ENCODE data around the gene SLC25A3. TPM values are rescaled to one million over a fixed set of nuclear protein-coding genes. Genes with fewer than 3 reads are reported as not detected.

SLC25A3 gene
- total RNA-seq, 1 donor from 2014 or later = 956 TPM

- H3K27ac Mint-ChIP-seq = no peak overlapping the region
- H3K4me3 Mint-ChIP-seq = no peak overlapping the region
- H2AFZ ChIP-seq (replicated peaks) = no peak overlapping the region
These were observed 11.4 kb upstream of the SLC25A3 start for GRCh38 chr12:98582093-98582492.

DNA sequence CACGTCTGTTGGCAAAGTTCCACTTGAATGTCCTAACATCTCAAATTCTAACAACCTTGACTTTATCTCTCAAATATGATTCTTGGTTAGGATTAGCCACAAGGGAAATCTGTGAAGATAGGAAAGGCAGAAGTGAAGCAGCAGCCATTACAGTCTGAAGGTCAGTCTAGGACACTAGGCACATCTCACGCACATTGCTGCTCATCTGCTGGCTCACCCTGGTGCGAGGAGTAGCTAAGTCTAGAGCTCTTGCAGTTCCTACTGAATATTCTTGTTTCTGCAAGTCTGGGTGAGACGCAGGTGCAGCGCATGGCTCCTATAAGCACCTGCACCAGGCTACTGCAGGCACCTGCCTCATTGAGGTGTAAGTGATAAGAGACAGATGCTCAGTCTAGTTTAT is 6.4 kb upstream of the SLC25A3 start:
- no peaks in the 10 kb centered on the region for H4K20me1 ChIP-seq (ENCODE audit: low read depth)
- no peaks in the 10 kb centered on the region for H3K36me3 Mint-ChIP-seq
- H3K4me1 Mint-ChIP-seq = no peaks in the 10 kb centered on the region
- DNase-seq (ENCODE audit: low spot score) = no peak
- H3K4me2 ChIP-seq = no peak overlapping the region
- no peak overlapping the region for H3K27ac Mint-ChIP-seq
- H3K9ac ChIP-seq = no peak overlapping the region
- H2AFZ ChIP-seq (replicated peaks) = no peak overlapping the region
- H3K4me3 Mint-ChIP-seq = no peak overlapping the region
- TF ChIP-seq EZH2phosphoT487 (IDR thresholded peaks at IDR 0.05) = no peak
- TF ChIP-seq EZH2 (IDR thresholded peaks at IDR 0.05) = no peak
- H3K27me3 ChIP-seq = no peaks in the 10 kb centered on the region
- peaks cover 2% of the 10 kb centered on the region for H3K27me3 Mint-ChIP-seq (ENCODE audit: insufficient read depth, low read depth)
- no peaks in the 10 kb centered on the region for H3F3A ChIP-seq (ENCODE audit: low read depth)
- H3K9me3 Mint-ChIP-seq = no peaks in the 10 kb centered on the region
- no peak overlapping the region for H3K4me3 ChIP-seq
- no peaks in the 10 kb centered on the region for H3K79me2 ChIP-seq (ENCODE audit: low read depth)
- no peaks in the 10 kb centered on the region for H3K36me3 ChIP-seq
- no peaks in the 10 kb centered on the region for H3K9me3 ChIP-seq (ENCODE audit: low read depth)
- H3K27ac ChIP-seq = no peak overlapping the region
- no peaks in the 10 kb centered on the region for H3K4me1 ChIP-seq

More at GRCh38 chr12:98582093-98582492, 11.4 kb upstream of the SLC25A3 start:
- Histone ChIP-seq H3K4me2 (no peak overlapping the region), H3K4me1 (no peaks in the 10 kb centered on the region), H3F3A (ENCODE audit: low read depth) (no peaks in the 10 kb centered on the region), H3K9ac (no peak overlapping the region), H3K4me3 (no peak overlapping the region), H3K27me3 (no peaks in the 10 kb centered on the region), H3K36me3 (no peaks in the 10 kb centered on the region), H3K9me3 (ENCODE audit: low read depth) (no peaks in the 10 kb centered on the region), H3K27ac (no peak overlapping the region), H3K79me2 (ENCODE audit: low read depth) (no peaks in the 10 kb centered on the region), H4K20me1 (ENCODE audit: low read depth) (no peaks in the 10 kb centered on the region)
- Mint-ChIP-seq H3K9me3 (no peaks in the 10 kb centered on the region), H3K4me1 (no peaks in the 10 kb centered on the region), H3K36me3 (no peaks in the 10 kb centered on the region), H3K27me3 (ENCODE audit: insufficient read depth, low read depth) (peaks cover 2% of the 10 kb centered on the region)
- TF ChIP-seq EZH2 (IDR thresholded peaks at IDR 0.05) (no peak), CTCF (IDR thresholded peaks at IDR 0.05) (no peak), EZH2phosphoT487 (IDR thresholded peaks at IDR 0.05) (no peak)
- DNase-seq (ENCODE audit: low spot score) = no peak

- H3K27me3 ChIP-seq = no peaks in the 10 kb centered on the region
- TF ChIP-seq EZH2 (IDR thresholded peaks at IDR 0.05) (no peak), EZH2phosphoT487 (IDR thresholded peaks at IDR 0.05) (no peak), CTCF (IDR thresholded peaks at IDR 0.05) (no peak)
- Mint-ChIP-seq H3K36me3 (peaks cover 2% of the 10 kb centered on the region), H3K27me3 (ENCODE audit: insufficient read depth, low read depth) (peaks cover 7% of the 10 kb centered on the region), H3K27ac (no peak overlapping the region), H3K9me3 (no peaks in the 10 kb centered on the region), H3K4me1 (peaks cover 20% of the 10 kb centered on the region), H3K4me3 (no peak overlapping the region)
- H3K4me1 ChIP-seq = peaks cover 15% of the 10 kb centered on the region
- peaks cover 25% of the 10 kb centered on the region for H4K20me1 ChIP-seq (ENCODE audit: low read depth)
- no peak overlapping the region for H3K4me2 ChIP-seq
- no peak for DNase-seq (ENCODE audit: low spot score)
- H3K4me3 ChIP-seq = no peak overlapping the region
- no peaks in the 10 kb centered on the region for H3F3A ChIP-seq (ENCODE audit: low read depth)
- H3K27ac ChIP-seq = no peak overlapping the region
- peaks cover 31% of the 10 kb centered on the region for H3K79me2 ChIP-seq (ENCODE audit: low read depth)
- no peak overlapping the region for H2AFZ ChIP-seq (replicated peaks)
- H3K9ac ChIP-seq = no peak overlapping the region
- H3K36me3 ChIP-seq = peaks cover 5% of the 10 kb centered on the region
- H3K9me3 ChIP-seq (ENCODE audit: low read depth) = no peaks in the 10 kb centered on the region
These were observed 2.3 kb upstream of the SLC25A3 start for GRCh38 chr12:98591209-98591608.

- Histone ChIP-seq H3K27ac (peak overlapping the region; percentile 7), H2AFZ (replicated peaks) (peak overlapping the region; percentile 82), H3K79me2 (ENCODE audit: low read depth) (peaks cover 47% of the 10 kb centered on the region), H3K9ac (peak overlapping the region; percentile 24), H3K4me3 (peak overlapping the region; percentile 98), H3K4me2 (peak overlapping the region; percentile 89), H3K36me3 (peaks cover 20% of the 10 kb centered on the region), H4K20me1 (ENCODE audit: low read depth) (peaks cover 42% of the 10 kb centered on the region), H3K9me3 (ENCODE audit: low read depth) (no peaks in the 10 kb centered on the region), H3K4me1 (peaks cover 15% of the 10 kb centered on the region), H3K27me3 (no peaks in the 10 kb centered on the region), H3F3A (ENCODE audit: low read depth) (peaks cover 5% of the 10 kb centered on the region)
- Mint-ChIP-seq H3K4me1 (peaks cover 20% of the 10 kb centered on the region), H3K36me3 (peaks cover 8% of the 10 kb centered on the region), H3K27me3 (ENCODE audit: insufficient read depth, low read depth) (peaks cover 6% of the 10 kb centered on the region), H3K9me3 (no peaks in the 10 kb centered on the region), H3K4me3 (peak overlapping the region; percentile 93), H3K27ac (peak overlapping the region; percentile 96)
- TF ChIP-seq EZH2 (IDR thresholded peaks at IDR 0.05) (no peak), EZH2phosphoT487 (IDR thresholded peaks at IDR 0.05) (no peak), CTCF (IDR thresholded peaks at IDR 0.05) (no peak)
- no peak for DNase-seq (ENCODE audit: low spot score)
These were observed 612 bp upstream of the SLC25A3 start for GRCh38 chr12:98592825-98593322.
